Activated T-helper 9 cell treated with anti-CD3 and anti-CD28 coated beads, Interleukin-2, amount 50 U/mL, for 16 hours (primary cell): ENCODE measurements around the gene CELF5.

Experiments used
- DNase-seq: peaks from one replicate; pipeline ENCODE4 v3.0.0-alpha.2; 2020; ENCODE audit warnings: low read depth

CELF5 gene

DNA sequence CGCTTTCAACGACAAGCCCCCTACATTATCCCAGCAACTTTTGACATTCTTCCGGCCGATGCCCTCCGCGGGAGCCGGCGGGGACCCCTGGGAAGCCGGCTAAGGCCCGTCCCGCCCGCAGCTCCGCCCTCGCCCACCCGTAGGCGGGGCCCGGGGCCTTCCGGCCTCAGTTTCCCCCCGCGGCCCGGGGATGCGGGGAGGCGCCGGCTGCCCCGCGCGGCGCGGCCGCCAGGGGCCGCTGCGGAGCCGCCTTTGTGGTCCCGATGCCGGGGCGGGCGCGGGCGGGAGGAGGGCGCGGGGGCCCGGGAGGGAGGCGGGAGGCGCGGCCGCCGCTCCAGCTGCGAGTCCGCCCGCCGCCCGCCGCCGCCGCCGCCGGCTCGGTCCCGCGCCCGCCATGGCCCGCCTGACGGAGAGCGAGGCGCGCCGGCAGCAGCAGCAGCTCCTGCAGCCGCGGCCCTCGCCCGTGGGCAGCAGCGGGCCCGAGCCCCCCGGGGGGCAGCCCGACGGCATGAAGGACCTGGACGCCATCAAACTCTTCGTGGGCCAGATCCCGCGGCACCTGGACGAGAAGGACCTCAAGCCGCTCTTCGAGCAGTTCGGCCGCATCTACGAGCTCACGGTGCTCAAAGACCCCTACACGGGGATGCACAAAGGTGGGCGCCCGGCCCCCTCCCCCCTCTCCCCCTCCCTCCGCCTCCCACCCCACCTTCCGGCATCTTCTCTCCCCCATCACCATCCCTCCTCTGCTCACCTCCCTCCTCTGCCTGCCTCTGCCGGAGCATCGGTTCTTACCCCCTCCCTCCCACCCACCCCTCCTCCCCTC, at the start of gene CELF5:
TSS of gene CELF5 (plus strand) at position 316 of the 823 bp plus-strand sequence. CDS start at position 395, 79 bp downstream.
- peak; percentile 49 for DNase-seq

DNA sequence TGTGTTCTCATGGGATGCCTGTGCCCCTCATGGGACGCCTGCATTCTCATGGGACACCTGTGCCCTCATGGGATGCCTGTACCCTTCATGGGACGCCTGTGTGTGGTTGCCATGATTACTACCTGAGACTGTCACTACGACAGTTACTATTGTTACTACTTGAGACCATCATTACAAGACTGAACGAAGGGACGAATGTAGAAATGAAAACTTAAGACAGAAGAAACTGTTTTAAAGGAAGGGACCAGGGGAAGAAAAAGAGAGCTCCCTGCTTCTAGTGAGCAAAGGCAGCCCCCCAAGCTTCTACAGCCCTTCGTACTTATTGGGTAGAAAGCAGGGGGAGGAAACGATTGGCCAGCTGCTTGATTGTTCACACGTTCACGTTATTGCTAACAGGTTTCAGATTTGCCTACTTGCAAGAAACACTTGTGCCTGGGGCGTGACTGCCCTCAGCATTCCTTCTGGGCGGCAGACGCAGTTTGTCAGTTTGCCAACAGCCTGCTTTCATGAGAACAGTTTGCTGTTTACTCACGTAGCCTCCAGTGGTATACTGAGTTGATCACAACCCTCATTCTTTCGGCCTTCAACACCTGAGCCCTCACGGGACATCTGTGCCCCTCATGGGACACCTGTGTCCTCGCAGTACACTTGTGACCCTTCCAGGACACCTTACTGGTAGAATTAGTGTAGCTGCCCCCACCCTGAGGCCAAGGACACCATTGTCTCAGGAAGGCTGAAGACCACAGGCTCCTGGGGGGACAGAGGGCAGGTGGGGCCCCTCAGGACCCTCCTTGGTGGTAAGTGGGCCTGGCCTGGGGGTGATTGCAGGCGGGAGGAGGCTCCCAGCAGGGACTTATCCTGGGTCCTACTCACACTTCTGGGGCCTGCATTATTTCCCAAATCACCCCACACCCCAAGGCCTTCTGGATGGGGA, 48.4 kb upstream of the CELF5 start:
- DNase-seq, result no peak

DNA sequence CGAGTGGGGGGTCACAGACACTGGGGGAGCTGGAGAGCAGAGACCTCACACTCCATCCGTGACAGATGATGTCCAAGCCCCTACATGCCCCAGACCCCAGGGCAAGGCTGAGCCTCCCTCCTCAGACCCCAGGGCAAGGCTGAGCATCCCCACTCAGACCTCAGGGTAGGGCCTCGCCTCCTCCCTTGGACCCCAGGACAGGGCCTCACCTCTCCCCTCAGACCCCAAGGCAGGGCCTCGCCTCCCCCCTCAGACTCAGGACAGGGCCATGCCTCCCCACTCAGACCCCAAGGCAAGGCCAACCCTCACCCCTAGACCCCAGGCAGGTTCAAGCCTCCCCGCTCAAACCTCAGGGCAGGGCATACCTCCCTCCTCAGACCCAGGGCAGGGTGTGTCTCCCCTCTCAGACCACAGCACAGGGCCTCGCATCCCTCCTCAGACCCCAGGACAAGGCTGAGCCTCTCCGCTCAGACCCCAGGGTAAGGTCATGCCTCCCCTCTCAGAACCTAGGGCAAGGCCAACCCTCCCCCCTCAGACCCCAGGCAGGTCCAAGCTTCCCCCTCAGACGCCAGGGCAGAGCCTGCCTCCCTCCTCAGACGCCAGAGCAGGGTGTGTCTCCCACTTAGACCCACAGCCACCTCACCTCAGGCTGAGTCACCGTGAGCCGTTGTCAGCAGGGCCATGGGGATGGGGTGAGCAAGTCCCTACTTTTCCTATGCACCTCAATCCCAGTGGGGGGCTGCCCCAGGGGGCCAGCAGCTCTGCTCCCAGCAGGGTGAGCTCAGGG, 47.6 kb upstream of the CELF5 start:
- peak; percentile 59 for DNase-seq

DNA sequence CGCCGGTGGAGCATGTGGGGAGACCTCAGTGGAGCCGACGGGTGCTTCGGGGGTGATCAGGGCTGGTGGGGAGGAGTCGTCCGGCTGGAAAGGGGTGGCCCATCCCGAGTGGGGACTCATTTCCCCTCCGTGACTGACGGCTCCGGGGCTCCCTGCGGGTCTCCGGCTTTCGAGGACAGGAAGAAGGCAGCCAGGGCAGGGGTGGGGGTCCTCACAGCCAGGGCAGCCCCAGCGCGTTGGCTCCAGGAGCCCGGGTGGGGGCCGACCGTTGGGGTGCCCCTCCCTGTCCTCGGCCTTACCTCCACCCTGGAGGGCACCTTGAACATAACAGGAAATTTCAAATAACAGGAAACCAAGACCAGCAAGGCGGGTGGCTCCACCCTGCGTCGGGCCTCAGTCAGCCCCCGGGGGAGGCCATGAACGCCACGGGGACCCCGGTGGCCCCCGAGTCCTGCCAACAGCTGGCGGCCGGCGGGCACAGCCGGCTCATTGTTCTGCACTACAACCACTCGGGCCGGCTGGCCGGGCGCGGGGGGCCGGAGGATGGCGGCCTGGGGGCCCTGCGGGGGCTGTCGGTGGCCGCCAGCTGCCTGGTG, 46.0 kb upstream of the CELF5 start, which contains the start of gene S1PR4:
TSS of gene S1PR4 (plus strand) at position 393 of the 596 bp plus-strand sequence. CDS start at position 417, 24 bp downstream.
- DNase-seq, result peak; percentile 36

DNA sequence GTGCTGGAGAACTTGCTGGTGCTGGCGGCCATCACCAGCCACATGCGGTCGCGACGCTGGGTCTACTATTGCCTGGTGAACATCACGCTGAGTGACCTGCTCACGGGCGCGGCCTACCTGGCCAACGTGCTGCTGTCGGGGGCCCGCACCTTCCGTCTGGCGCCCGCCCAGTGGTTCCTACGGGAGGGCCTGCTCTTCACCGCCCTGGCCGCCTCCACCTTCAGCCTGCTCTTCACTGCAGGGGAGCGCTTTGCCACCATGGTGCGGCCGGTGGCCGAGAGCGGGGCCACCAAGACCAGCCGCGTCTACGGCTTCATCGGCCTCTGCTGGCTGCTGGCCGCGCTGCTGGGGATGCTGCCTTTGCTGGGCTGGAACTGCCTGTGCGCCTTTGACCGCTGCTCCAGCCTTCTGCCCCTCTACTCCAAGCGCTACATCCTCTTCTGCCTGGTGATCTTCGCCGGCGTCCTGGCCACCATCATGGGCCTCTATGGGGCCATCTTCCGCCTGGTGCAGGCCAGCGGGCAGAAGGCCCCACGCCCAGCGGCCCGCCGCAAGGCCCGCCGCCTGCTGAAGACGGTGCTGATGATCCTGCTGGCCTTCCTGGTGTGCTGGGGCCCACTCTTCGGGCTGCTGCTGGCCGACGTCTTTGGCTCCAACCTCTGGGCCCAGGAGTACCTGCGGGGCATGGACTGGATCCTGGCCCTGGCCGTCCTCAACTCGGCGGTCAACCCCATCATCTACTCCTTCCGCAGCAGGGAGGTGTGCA, 45.3 kb upstream of the CELF5 start:
- no peak for DNase-seq

DNA sequence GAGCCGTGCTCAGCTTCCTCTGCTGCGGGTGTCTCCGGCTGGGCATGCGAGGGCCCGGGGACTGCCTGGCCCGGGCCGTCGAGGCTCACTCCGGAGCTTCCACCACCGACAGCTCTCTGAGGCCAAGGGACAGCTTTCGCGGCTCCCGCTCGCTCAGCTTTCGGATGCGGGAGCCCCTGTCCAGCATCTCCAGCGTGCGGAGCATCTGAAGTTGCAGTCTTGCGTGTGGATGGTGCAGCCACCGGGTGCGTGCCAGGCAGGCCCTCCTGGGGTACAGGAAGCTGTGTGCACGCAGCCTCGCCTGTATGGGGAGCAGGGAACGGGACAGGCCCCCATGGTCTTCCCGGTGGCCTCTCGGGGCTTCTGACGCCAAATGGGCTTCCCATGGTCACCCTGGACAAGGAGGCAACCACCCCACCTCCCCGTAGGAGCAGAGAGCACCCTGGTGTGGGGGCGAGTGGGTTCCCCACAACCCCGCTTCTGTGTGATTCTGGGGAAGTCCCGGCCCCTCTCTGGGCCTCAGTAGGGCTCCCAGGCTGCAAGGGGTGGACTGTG, 44.6 kb upstream of the CELF5 start:
- DNase-seq, result no peak

DNA sequence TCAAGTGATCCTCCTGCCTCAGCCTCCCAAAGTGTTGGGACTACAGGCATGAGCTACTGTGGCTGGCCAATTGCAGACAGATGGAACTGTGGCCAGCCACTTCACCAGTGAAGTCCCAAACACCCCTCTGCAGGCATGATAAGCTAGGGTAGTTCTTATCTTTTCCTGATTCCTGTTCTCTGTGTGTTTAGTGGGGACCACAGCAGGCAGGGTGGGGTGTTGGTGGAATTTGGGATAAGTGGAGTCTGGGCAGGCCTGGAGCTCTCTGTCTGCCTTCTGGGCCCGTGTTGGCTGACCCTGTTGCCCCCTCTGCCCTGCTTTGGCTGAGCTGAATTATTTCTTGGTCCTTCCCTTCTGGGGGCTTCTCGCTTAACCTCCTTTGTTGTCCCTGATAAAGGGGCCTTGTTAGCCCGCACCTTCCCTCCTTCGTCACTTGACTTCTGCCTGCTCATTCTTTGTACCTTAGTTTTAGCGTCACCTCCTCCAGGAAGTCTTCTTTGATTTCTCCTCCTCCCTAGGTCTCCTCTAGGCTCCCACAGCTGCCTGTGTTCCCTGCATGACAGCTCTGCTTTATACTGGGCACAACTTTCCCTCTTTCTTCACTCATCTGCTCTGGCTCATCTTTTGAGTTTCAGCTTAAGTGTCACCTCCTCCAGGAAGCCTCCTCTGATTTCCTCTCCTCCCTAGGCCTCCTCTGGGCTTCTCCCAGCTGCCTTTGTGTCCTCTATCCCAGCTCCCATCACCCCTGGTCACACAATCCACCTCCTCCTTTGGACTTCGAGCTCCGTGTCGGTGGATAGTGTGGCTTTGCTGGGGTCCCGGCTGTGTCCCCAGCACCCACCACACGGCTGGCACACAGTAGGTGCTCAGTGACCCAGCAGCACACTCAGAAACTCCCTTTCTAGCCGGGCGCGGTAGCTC, 40.5 kb upstream of the CELF5 start:
- DNase-seq, result no peak

DNA sequence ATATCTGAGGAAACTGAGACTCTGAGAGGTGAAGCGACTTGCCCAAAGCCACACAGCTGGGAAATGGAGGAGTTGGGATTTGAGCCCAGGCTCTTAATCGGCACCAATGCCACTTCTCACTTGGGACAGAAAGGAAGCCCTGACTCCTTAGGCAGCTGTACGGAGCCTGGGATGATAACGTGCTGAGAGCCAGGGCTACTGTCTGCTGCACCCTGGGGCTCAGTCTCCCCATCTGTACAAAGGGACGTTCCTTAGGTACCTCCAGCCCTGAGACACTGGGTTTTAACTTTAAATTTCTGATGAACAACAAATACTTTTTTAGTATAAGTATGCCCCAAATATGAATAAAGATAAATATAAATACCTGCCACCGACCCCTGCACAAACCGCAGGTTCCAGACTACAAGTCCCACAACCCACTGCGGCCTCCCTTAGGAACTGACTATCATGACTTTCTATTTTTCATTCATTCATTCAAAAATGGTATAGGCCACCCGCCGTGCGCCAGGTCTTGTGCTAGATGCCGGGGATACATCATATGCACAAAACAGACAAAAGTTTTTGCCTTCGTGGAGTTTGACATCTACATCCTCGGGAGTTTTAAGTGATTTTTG, 39.5 kb upstream of the CELF5 start:
- peak; percentile 59 for DNase-seq

DNA sequence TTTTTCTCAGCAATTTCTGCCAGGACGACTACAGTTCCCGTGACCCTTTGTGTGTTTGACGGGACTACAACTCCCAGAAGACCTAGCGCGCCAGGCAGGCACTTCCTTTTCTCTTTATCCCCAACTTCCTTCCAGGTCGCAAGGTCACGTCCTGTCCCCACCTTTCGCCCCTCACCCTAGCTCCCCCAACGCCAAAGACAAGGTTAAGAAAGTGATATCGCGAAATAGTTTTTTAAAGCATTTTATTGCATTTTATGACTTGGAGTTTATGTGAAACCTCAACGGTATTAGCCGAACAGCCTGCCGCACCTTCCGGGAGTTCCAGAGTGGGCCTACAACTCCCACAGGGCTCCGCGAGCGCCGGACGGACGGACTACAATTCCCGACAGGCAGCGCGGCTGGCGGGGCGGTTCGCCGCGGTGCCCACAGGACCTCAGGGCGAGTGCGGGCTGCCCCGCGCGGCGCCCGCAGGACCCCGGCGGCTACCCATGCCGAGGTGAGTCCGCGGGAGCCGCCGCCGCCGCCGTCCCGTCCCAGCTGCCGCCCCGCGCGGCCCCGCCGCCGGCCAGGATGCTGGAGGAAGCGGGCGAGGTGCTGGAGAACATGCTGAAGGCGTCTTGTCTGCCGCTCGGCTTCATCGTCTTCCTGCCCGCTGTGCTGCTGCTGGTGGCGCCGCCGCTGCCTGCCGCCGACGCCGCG, 38.9 kb upstream of the CELF5 start, which contains the start of gene NCLN:
TSS of gene NCLN (plus strand) at position 470 of the 699 bp plus-strand sequence. CDS start at position 571, 101 bp downstream.
- DNase-seq, result peak; percentile 93

DNA sequence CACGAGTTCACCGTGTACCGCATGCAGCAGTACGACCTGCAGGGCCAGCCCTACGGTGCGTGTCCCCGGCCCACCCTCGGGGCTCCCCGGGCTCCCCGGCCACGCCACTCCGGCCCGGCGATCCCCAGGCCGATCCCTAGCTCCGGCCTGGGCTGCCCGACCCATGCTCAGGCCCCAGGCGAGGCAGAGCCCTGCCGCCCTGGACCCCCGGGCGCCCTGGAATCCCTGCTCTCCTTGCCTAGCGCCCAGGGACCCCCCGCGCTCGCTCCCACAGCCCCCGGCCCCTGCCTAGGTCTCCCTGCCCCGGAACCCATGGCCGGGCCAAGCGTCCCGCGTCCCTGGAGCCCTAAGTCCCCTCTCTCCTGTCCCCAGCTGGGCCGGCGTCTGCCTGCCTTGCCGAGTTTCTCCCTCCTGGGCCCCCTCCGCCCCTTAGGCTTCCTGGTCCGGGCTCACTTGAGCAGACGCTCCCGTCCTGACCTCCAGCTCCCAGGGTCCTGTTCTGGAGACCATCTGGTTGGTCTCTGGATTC, 38.2 kb upstream of the CELF5 start:
- no peak for DNase-seq

DNA sequence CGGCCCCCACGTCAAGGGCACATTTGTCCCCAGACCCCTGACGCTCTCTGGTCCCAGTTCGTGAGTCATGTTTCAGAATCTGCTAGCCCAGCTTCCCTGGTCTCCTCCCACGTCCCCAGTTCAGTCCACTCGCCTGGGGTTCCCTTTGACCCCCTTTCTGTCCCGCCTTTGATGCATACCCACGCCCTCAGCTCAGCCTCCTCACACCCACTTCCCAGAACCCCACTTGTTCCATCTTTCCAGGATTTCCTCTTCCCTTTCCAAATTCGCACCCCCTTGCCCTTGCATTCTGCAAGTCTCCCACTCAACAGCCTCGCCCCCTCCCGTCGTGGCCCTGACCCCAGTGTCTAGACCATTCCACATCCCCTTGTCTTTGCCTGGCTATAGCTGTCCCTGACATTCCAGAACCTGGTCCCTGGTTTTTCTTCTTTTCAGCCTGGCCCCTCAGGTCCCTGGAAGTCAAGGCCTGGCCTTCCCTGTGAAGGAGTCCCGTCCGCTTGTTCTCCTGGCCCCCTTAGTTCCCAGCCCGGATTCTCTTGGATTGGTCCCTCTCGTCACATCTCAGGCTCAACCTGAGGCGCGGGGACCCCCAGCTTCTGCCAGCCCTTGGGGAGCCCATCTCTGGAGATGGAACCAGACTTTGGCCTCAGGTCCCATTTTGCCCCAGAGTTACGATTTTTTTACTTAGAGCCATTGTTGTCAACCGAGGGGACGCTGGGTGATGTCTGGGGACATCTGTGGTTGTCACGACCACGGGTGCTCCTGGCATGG, 37.4 kb upstream of the CELF5 start:
- no peak for DNase-seq

DNA sequence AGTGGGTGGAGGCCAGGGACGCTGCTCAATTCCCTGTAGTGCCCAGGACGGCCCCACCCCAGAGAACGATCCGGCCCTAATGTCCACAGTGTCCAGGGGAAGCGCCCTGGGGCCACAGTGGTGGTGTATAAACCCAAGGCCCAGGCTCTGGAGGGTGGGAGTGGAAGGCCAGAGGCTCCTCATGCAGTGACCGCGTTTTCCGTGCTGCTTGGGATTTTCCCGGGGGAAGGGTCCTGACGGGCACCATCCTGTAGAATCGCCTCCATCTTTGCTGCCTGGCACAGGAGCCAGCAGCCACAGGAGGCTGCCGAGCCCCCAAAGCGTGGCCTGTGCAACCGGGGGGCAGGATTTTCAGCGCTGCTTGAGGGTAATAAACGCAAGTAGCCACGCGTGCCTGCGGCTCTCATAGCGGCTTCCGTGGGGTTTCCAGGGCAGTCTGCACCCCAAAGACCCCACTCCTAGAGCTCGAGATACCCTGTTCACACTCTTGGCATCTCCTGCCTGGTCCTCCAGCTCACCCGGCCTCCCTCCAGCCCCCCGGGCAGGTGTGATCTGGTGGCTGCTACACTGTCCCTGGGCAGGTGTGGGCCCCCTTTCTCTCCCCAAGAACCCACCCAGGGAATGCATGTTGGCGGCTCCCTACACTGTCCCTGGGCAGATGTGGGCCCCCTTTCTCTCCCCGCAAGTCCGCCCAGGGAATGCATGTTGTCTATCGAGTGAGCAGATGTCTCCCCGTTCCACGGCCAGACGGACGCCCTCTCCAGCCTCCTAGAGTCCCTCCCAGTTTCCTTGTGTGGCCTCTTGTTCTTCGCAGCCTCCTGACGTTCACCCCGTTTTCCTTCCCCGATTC, 36.6 kb upstream of the CELF5 start:
- DNase-seq, result no peak

DNA sequence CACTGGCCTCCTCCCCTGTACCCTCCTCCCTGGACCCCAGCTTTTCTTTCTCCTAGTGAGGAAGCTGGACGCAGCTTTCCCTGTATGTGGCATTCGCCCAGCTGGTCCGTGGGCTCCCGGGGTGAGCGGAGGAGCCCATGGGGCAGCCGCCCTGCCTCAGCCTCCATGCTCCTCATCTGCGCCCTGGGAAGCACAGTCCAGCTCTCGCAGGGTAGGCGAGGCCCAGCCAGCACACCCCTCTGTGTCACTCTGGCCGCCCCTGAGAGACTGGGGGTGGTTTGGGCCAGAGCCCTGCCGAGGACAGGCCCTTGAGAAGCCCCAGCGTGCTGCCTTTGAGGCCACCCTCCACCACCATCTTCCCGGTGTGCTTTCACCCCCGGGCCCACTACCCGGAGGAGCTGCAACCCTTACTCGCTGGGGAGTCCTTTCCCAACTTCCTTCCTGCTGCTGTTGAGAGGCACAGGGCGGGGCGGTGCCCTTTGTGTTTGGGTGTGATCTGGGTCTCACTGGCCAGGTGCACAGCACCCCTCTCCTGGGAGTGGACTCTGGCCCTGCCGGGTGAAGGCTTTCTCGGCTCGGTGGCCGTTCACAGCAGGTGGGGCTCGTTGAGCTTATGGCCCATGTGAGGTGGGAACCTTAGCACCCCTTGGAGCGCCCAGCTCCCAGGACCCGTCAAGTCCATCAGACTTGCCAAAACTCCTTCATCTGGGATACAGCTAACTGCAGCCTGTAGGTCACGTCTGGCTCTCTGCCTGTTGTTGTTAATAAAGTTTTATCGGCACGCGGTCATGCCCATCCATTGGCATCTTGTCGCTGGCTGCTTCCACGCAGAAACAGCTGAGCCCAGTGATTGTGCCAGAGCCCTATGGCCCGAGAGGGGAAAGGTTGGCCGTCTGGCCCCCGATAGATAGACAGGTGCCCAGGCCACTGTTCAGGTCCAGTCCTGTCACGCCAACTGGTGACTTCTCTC, 35.5 kb upstream of the CELF5 start:
- DNase-seq, result no peak

DNA sequence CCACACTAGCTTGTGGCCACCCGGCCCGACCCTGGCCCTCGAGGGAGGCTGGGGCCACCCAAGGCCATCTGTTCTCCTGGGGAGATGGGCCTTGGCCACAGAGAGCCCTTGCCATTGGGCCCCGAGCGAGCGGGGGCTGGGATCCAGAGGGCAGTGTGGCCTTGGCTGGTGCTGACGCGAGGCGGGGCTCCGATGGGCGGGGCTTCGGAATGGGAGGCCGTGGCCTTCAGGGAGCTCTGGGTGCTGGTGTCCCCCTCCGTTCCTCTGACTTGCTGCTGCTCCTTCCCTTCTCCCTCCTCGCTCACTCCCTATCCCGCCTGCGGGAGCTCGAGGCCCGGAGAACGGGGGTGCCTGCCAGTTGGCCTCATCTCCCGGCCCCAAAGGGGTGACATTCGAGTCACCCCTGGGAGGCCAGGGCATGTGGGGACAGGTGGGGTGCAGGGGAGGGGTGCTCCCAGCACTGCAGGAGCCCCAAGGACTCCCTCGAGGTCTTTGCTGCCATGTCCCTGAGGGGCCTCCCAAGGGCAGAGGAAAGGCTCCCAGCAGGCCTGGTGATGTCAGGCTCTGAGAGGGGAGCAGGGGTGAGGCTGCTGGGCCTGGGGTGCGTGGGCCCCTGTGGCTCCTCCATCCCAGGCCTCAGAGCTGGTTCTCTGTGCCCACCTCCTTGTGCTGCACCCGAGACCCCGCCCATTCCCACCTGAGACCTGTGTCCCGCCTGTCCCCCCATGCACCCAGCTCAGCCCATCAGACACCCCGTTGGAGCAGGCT, 34.6 kb upstream of the CELF5 start:
- DNase-seq, result no peak
